GM21423 (cell line): Measurements from ENCODE around the gene CENPA.
"Not testable (repeated sequence)": the region's sequence is repeated elsewhere in the genome, so short reads cannot be mapped to it uniquely, and the experiment has no call there.

Source experiments
- ATAC-seq: cut with Tn5 transposase; IDR thresholded peaks from one replicate; pipeline ENCODE4 v1.9.1; 2021; ENCODE audit warnings: mild to moderate bottlenecking, moderate library complexity; ENCODE audit not compliant: unreplicated experiment

Gene CENPA

DNA sequence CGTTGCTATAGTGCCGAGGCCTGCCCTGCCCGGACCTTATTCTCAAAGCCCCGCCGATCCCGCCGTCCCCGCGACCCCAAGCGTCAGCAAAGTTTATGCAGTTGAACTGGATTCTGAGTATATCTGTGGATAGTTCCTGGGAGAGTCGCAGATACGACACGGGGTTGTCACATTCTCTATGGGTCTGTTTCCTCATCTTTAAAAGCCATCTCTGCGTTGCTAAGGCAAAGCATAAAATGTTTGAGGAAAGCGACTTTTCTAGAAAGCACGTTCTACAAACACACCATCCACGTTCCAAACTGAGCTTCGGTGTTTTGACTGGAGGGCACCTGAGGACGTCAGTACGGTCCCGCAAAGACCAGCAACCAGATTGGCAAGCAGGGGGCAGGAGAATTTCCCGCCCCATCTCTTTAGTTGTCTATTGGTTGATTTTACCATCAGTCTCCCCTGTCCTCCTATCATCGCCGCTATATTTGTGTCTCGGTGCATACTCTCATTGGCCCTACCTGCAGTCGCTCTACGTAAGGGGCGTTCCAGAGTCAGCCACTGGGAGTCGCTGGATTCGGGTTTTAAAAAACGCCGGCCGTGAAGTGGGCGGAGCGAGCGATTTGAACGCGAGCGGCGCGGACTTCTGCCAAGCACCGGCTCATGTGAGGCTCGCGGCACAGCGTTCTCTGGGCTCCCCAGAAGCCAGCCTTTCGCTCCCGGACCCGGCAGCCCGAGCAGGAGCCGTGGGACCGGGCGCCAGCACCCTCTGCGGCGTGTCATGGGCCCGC is at the start of gene CENPA:
TSS of gene CENPA (plus strand) at position 626 of the 776 bp plus-strand sequence. CDS start at position 767, 141 bp downstream.
- peak; percentile 98 for ATAC-seq

DNA sequence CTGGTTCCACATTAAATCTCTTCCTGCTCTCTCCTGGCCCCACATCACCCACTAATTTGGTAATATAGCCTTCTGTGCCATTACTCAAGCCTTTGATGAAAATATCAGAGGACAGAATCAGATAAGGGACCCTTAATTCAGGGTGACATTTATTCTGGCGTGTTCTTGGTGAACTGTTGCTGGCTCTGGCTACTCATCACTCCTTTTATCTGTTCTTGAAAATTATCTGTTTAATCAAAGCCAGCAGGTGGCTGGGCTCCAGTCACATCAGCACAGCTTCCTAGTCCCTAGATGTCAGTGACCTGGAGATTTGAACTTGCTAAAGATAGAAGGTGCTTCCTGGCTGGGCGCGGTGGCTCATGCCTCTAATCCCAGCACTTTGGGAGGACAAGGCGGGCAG is 48.6 kb upstream of the CENPA start:
- ATAC-seq, result no peak

DNA sequence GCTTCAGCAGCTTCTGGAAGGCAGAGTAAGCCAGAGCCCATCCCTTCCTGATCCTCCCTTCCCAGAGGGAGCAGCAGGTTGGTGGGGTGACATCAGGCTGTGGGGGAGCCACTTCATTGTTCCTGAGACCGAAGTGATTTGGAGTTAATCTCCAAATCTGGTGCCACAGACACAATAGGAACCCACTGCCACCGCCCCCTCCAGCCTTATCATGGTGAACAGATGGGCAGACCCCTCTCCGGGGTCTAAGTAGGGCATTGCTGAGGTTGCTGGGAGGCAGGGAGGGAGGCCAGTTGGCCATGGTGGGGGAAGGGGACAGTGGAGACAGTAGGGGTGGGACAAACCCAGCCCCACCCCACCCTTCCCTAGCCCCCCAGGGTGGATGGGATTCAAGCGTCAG is 47.4 kb upstream of the CENPA start:
- no peak for ATAC-seq

DNA sequence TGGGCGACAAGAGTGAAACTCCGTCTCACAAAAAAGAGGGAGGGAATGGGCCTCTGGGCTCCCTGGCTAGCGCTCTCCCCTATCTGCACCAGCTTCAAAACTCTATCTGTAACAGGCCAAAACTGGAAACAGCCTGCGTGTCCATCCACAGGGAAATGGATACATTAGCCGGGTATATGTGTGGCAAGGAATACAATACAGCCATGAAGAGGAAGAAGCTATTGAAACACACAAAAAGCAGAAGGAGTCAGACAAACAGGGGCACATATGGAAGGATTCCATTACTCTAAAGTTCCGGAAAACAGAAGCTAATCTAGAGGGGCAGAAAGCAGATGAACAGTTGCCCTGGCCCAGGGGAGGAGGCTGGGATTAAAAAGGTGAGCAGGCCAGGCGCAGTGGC is 46.3 kb upstream of the CENPA start:
- ATAC-seq, result no peak

DNA sequence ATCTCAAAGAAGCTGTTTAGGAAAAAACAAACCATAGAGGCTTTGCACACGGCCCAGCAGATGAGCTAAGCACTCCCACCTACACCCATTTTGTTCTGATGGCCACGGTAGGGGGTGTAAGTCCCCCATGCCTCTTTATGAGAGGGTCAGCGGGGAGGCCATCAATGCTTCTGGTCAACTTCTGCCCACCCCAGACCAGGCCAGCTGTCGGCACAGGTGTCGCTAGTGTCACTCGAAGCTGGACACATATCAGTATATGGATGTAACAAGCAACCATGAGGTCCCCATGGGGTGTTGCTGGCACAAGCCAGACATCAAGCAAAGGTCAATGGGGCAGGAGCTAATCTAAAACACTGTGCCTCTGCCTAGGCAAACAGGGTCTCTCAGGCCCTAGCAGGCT is 45.5 kb upstream of the CENPA start:
- ATAC-seq, result no peak

DNA sequence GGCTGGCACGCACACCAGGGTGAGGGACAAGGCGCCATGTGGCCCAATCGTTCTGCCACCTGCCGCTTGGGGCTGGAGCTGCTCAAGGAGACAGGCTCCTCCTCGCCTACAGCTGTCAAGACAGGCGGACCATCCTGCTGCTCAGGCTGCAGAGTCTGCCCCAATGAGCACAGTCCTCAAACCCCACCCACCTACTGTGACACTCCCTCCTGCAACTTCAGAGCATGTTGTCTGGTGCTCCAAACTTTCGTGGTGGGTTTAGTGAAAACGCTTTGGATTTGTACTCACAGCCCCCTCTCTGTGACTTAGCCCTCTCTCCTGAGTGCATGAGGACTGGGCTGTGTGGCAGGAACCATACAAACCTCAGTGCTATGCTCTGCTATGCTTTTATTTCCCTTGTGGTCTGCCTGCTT is 45.0 kb upstream of the CENPA start:
- no peak for ATAC-seq

DNA sequence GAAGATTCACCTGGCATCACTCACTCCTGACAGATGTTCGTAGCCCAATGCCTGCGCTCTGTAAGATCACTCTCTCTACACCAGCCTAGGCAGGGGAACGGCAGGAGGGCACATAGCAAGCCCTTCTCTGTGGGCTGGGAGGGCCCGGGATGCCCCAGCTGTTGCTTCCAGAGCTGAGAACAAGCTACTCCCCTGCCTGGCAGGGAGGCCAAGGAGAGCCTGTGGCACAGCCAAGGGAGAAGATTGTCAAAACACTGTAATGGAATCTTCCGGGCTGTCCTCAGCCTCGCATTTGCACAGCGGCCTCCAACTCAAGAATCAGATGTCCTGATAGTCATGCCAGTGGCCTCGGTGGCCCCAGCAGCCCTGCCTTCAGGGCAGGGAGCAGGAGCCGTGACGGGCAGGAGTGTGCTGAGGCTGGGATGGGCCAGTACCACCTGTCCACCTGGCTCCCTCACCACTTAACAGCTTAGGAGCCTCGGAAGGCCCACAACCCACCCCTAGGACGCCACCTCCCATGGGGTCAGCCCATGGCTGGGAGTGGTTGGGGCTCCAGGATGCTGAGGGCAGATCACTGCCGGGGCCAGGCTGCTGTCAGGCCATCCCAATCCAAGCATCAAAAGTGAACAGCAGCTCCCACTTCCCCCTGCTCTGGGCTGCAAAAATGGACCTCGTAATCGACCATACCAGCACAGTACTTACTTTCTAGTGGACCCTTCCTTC is 43.6 kb upstream of the CENPA start:
- no peak for ATAC-seq

DNA sequence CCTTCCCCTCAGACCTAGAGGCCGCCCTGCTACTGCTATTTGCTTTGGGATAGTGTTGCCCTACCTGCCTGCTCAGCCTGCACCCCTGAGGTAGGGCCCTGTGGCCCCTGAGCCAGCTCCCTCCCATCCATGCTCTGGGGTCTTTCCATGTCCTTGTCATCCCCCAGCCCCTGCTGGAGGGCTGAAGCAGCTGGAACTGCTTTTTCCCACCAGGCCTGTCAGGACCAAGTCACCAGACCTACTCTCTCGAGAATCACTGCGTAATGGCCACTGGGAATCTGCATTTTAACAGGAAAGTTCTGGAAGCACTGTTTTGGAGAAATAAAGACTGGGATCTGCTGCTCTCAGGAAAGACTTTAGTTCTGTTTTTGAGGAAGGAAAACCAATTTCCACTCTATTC is 42.0 kb upstream of the CENPA start:
- no peak for ATAC-seq

DNA sequence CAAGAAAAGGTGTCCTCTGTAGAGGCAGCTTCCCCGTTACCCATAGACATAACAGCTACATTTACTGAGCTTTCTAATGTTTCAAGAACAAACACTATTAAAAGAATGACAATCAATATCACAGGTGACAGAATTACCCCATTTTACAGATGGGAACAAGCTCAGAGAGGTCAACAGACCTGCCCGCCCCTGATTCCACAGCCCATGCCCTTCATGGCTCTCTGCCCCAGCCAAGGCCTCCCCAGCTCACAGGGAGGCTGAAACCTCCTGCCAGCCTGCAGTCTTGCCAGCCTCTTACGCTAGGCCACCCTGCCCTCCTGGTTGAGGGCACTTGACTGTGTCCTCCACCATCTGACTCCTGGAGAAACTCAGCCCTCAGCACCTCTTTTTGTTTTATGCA is 40.9 kb upstream of the CENPA start:
- no peak for ATAC-seq

DNA sequence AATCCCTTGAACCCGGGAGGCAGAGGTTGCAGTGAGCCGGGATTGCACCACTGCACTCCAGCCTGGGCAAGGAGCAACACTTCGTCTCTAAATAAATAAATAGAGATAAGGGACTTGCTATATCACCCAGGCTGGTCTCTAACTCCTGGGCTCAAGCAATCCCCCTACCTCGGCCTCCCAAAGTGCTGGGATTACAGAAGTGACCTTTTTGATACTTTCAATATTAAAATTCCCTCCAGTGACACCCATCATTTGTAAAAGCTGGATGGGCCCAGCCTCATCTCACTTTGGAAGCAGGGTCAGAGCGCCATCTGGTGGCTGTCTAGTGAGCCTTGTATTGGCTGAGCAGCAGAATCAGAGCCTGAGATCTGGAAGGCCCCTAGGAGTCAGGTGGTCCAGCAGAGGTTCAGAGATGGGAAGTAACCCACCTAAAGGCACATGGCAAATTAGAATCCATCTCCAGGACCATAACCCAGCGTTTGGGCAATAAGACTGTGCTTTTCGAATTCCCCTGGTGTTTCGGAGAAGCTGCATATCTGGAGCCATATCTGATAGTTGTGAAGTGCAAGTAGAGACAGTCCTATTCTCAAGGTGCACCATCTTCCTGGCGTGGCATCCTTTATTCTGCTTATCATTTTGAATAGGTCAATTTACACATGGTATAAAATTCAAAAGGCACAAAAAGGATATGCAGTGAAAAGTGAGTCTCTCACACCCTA is 40.1 kb upstream of the CENPA start:
- ATAC-seq, result peak; percentile 52

DNA sequence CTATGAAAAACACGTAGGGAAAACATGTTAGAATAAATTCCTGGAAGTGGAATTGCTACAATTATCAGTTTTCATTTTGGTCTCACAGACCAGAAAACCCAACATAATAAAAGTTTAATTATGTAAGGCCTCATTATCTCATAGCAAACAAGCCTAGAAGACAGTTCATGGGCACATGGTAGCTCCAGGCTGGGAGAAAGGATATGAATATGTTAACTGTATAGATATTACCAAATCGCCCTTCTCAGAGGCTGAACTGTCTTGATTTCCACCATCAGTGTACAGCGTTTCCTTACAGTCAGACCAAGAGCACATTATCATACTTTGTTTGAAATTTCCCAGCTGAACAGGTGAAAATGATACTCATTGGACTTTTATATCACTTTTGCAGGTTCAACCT is 38.9 kb upstream of the CENPA start:
- no peak for ATAC-seq

DNA sequence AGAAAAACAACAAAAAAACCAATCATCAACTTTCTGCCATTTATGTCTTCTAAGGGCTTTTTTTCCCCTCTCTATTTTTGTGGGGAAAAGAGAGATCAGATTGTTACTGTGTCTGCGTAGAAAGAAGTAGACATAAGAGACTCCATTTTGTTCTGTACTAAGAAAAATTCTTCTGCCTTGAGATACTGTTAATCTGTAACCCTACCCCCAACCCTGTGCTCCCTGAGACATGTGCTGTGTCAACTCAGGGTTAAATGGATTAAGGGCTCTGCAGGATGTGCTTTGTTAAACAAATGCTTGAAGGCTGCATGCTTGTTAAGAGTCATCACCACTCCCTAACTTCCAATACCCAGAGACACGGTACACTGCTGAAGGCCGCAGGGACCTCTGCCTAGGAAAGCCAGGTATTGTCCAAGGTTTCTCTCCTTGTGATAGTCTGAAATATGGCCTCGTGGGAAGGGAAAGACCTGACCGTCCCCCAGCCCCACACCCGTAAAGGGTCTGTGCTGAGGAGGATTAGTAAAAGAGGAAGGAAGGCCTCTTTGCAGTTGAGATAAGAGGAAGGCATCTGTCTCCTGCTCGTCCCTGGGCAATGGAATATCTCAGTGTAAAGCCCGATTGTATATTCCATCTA is 36.0 kb upstream of the CENPA start:
- ATAC-seq, result not testable (repeated sequence)

DNA sequence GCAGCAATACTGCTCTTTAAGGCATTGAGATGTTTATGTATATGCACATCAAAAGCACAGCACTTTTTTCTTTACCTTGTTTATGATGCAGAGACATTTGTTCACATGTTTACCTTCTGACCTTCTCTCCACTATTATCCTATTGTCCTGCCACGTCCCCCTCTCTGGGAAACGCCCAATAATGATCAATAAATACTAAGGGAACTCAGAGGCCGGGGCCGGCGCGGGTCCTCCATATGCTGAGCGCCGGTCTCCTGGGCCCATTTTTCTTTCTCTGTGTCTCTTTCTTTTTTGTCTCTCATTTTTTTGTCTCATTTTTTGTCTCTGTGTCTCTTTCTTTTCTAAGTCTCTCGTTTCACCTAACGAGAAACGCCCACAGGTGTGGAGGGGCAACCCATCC is 35.4 kb upstream of the CENPA start:
- ATAC-seq, result not testable (repeated sequence)

DNA sequence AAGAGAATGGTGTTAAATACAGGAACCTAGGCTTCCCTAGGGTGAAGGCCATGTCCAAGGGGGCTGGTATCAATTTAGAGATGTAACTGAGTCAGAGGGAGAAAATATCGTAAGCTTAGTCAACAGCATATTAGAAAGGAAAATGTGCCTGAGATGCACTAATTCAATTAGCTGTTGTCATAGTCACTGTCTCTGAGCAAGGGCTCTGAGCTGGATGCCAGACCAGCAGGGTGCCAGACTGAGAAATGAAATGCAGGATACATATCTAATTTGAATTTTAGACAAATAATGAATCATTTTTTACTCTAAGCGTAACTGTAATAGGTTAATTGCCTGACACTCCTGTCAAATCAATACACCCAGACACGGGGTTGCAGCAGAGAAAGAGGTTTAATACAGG is 33.2 kb upstream of the CENPA start:
- ATAC-seq, result no peak

DNA sequence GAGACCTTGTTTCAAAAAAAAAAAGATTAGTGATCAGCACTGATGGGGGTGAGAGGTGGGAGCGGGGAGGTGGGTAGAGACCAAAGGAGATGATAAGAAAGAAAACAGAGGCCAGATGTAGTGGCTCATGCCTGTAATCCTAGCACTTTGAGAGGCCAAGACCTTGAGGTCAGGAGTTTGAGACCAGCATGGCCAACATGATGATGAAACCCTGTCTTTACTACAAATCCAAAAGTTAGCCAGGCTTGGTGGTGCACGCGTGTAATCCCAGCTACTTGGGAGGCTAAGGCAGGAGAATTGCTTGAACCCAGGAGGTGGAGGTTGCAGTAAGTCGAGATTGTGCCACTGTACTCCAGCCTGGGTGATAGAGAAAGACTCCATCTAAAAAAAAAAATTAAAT is 31.3 kb upstream of the CENPA start:
- ATAC-seq, result no peak

DNA sequence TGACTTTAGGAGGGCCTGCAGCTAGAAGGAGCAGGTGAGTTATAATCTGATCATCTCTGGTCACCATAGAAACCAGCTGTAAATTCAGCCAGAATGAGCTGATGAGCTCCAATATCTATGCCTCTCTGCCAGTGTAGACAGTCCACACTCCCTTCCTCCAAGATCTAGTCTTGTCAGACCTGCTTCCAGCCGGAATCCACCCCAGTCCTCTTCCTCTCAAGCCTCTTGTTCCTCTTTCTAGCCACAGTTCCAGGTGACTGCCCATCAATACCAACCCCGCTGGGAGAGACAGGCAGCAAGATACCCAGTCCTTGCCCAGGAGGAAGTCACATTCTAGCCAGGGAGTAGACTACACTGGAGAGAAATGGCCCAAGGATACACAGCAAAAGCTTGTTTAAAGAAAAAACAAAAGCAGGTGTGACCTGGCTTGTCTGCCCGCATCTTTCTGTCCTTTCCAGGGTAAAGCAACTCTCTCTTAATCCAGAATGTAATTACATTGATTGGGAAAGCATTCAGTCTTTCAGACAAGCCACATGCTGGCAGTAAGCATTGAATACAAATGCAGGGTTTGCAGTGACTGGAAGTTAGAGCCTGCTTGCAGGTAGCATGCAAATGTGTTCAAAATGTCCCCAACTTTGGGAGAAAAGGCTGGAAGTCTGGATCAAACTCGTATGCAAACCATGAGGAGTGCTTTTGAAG is 30.7 kb upstream of the CENPA start:
- no peak for ATAC-seq

DNA sequence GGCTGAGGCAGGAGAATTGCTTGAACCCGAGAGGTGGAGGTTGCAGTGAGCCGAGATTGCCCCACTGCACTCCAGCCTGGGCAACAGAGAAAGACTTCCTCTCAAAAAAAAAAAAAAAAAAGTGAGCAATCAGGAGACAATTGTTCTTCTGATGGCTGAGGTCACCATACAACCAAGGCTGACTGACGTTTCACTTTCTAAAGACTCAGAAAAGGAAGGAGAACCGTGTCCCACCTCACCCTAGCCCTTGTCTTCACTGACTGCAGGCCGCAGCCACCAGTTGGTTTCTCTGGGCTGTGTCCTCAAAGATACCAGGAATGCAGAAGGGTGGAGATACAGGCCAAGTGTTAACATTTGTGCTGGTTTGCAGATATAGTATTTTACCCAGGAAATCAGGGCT is 29.5 kb upstream of the CENPA start:
- ATAC-seq, result no peak

DNA sequence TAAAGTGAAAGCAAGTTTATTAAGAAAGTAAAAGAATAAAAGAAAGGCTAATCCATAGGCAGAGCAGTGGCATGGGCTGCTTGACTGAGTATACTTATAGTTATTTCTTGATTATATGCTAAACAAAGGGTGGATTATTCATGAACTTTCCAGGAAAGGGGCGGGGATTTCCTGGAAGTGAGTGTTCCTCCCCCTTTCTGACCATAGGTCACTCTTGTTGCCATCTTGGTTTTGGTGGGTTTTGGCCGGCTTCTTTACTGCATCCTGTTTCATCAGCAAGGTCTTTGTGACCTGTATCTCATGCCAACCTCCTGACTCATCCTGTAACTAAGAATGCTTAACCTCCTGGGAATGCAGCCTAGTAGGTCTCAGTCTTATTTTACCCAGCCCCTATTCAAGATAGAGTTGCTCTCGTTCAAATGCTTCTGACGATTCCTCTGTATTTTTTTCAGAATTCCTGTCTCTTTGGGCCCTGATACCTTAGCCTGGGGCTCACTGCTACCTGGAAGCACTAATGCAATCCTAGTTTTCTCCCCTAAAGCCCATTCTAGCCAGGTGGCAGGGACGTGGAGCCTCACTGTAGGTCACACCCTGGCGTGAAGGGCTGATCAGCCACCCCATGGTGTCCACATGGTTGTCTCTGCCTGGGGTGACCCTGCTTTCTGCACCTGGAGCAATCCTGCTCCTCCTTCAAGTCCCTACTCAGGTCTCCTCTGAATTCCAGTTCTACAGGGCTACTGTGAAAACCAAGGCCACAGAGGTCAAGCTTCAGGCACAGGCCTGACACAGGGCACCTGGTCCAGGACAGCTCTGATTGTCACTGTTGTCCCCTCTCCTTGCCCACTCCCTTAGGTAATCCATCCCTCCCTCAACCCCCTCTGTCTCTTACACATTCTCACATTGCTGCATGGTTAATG is 27.7 kb upstream of the CENPA start:
- peak; percentile 42 for ATAC-seq

DNA sequence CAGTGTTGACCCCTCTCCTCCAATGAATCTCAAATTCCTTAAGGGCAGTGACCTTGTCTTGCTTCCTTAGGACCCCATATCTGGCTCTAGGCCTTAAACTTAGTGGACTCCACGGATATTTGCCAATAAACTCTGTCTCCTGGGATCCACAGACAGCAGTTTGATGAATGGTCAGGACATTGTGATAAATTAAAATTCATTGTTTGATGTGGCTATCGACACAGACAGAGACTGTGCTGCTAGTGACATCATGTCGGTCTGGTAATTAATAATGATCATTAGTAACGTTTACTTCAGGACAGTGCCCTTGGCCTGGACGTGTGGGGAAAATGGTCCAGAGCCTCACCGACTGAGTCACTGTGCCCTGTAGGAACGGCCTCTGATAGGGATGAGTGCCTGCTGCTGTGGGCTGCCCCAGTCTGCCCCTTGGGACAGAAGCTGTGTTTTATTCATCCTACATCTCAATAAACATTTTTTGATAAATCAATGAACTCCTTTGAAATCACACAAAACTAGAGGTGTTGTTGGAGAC is 27.0 kb upstream of the CENPA start:
- ATAC-seq, result no peak
